GM18909 (cell line): ENCODE results near the gene MAGEB17.
"Not testable (repeated sequence)": the region's sequence is repeated elsewhere in the genome, so short reads cannot be mapped to it uniquely, and the experiment has no call there.

ENCODE experiments used
- ATAC-seq: cut with Tn5 transposase; IDR thresholded peaks from one replicate; pipeline ENCODE4 v1.9.1; 2021; ENCODE audit warnings: mild to moderate bottlenecking; ENCODE audit not compliant: unreplicated experiment, poor library complexity

Gene MAGEB17

GRCh38 chrX:16167181-16167580, at the start of gene MAGEB17:
Gene MAGEB17, plus strand, starts transcription at chrX:16167481. Its CDS starts 2,902 bp downstream, at chrX:16170383.
- no peak for ATAC-seq

- ATAC-seq, result peak; percentile 92
Observed at GRCh38 chrX:16119353-16120220, 47.7 kb upstream of the MAGEB17 start.

- ATAC-seq, result no peak
Observed at GRCh38 chrX:16120431-16120830, 46.9 kb upstream of the MAGEB17 start.

DNA sequence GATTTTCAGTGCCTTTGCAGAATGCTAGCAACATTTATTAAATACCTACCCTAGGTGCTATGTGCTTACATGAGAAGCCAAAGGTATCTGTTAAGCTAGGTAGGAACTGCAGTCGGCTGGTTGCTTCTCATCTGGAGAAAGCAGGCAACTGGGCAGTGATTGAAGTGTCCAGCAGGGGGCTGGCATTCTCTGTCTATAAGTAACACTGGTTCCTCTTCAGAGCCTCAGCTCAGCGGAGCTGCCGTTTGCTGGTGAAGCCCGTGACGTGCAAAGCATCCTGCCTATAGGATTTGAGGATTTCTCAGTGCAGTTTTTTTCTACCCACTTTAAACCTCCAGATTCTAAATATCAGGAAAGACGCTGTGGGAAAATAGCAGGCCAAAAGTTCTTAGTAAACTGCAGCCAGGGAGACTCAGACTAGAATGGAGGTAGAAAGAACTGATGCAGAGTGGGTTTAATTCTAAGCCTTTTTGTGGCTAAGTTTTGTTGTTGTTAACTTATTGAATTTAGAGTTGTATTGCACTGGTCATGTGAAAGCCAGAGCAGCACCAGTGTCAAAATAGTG, 44.0 kb upstream of the MAGEB17 start, which contains the start of gene GRPR:
Gene GRPR (plus strand): TSS at position 344 of the 565 bp plus-strand sequence. CDS start 389 bp downstream, outside the sequence.
- peak; percentile 63 for ATAC-seq

DNA sequence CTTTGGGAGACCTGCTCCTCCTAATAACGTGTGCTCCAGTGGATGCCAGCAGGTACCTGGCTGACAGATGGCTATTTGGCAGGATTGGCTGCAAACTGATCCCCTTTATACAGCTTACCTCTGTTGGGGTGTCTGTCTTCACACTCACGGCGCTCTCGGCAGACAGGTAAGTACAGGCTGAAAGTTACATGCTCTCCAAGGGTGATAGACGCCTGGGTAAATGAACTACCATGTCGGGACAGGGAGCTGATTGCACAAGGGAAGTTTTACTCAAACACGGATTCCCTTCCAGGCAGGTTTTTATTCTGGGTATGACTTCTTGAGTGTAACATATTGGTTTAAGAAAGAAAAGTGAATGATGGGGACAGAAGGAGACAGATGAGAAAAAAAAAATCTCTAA, 43.1 kb upstream of the MAGEB17 start:
- no peak for ATAC-seq

DNA sequence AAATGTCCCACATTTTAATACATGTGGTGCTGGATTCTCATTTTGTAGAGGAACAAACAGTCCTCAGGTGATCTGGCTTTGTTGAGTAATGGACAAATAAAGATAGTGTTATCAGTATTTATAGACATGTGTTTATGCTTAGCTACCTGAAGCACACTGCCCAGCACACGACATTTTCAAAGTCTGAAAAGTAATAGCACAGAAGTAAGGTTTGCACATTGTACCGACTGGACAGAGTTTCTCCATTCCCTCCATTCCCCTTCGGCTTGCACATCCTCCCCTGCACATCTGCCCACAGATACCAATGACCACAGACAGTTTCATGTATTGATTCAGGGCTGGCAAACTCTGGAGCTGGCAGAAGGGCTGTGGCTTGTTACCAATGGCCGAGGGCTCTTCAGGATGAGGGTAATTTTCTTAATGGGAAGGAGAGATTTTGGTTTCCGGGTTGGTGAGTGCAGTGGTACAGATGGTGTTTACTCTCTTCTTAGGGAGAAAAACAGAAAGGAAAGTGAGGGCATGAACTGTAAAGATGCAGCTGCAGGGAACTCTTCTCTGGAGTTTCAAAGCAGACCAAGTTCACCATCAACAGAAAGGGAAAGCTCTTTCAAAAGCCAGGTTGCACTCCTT, 41.6 kb upstream of the MAGEB17 start:
- ATAC-seq, result no peak

DNA sequence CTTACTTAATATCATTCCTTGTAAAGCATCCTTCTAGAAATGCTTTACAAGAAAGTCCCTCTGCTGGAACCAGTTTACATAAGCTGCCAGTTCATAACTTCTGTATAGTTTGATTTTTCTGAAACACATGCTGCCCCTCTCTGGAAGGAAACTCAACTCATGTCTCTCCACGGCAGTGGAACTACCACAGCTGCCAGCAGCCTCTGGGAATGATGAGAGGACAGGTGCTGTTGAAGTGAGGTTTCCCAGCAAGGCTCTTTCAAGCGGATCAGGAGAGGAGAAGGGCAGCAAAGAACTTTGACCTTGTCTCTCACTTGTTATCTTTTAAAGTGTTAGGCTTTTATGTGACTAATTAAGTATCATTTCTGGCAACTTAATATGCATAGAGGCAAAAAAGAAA, 36.6 kb upstream of the MAGEB17 start:
- ATAC-seq, result no peak

DNA sequence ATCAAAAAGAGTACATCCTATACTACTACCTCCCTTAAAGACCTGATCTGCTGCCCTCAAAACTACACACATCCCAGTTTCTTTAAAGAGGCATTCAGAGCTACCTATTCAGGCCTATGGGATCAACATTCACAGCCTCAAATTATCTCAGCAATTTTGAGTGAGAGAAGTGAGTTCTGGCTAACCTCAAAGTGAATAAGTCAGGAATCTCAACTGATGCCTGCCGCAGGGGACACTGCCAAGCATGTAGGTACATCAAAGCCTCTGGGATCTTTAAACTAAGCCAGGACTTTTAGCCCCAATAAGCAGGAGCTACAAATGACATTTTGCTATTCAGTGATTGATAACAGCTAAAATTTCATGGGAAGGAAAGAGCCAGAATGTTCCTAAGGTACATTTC, 32.3 kb upstream of the MAGEB17 start:
- no peak for ATAC-seq

DNA sequence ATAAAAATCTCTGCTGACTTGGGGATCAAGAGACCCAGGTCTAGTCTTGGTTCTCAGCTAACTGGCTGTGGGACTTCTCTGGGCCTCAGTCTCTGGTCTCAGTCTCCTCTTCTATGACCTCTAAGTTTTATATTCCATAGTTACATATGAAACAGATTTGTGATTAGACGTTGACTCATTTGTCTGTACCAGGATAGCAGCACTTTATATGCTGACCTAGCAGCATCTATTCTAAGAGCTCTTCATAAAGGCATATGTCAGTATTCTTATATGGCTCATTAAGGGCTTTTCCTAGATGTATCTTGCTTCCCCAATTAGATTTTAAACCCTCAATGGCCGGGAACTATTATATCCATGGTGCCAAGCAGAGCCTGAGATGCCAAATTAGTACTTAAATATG, 31.2 kb upstream of the MAGEB17 start:
- ATAC-seq, result no peak

GRCh38 chrX:16137416-16138107, 29.7 kb upstream of the MAGEB17 start:
- peak; percentile 86 for ATAC-seq

GRCh38 chrX:16138108-16138427, 29.2 kb upstream of the MAGEB17 start:
- ATAC-seq, result peak; percentile 37

DNA sequence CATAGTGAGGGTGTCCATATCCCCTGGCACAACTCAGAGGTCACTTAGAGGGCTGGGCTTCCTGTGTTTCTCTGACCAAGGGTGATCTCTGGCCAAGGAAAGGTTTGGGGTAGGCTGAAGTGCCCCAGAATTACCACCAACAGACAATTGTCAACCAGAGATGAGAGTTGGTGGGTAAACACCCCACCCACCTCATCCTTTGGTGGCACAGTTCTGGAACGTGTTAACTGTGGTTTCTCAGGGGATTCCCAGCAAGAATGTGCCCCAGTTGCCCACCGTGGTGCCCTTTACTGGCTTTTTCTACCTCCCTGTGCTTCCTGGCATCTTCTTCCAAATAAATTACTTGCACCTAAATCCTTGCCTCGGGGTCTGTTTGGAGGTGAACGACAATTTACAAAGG, 26.8 kb upstream of the MAGEB17 start:
- ATAC-seq, result no peak

GRCh38 chrX:16140983-16141382, 26.3 kb upstream of the MAGEB17 start:
- no peak for ATAC-seq

DNA sequence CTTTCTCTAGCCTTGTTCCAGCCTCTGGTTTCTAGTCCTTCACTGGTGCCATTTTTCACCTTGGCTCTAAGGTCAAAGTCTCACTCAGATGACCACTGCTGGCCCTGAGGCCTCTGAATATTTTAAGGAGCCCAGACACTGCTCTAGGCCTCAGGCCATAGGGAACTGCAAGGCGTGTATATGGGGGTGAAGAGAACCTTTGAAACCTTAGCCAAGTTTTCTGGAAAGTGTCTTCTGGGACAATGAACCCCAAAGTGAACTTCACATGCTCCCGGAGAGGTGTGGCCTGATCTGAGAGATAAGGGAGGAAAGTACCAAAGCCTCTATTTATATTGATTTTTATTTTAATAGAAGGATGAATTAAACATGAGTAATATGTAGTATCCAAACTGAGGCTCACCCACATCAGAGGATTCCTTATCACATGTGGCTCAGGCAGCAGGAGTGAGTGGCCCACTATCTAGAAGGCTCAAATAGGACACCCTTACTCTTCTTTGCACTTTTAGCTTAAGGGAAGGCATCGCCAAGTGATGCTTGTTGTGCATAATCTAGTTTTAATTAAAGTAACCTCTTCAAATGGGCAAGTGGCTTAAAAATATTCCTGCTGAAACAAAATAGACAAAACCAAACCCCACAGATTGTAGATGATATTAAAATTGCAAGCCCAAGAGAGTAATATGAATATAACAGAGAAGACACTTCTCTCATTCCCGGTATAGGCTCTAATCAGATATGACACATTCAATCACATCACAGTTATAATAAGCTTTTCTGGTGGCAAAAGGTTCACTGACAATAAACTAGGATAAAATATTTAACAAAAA, 25.6 kb upstream of the MAGEB17 start:
- no peak for ATAC-seq

- no peak for ATAC-seq
Observed at GRCh38 chrX:16142246-16142558, 25.1 kb upstream of the MAGEB17 start.

DNA sequence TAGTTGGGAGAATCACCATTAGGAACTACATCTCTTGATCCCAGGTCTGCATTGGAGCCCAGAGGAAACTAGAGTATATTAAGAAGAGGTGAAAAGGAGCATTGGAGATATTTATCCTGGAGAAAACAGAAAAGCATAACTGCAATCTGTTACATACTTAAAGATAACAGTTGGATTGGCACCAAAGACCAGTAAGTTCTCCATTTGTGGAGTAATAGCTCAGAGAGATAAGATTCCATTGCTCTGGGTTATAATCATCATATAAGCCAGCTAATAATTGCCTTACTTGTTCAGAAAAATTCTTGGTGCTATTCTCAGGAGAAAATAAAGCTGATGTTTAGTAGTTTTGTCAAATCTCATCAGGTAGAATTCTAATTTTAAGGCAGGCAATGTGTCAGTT, 23.3 kb upstream of the MAGEB17 start:
- no peak for ATAC-seq

GRCh38 chrX:16144420-16144819, 22.9 kb upstream of the MAGEB17 start:
- ATAC-seq, result no peak

DNA sequence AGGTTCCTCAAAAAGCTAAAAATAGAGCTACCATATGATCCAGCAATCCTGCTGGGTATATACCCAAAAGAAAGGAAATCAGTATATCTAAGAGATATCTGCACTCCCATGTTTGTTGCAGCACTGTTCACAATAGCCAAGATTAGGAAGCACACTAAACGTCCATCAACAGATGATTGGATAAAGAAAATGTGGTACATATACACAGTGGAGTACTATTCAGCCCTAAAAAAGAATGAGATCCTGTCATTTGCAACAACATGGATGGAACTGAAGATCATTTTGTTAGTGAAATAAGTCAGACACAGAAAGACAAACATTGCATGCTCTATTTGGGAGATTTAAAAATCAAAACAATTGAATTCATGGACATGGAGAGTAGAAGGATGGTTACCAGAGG, 22.2 kb upstream of the MAGEB17 start:
- not testable (repeated sequence) for ATAC-seq

GRCh38 chrX:16145656-16146055, 21.6 kb upstream of the MAGEB17 start:
- no peak for ATAC-seq

DNA sequence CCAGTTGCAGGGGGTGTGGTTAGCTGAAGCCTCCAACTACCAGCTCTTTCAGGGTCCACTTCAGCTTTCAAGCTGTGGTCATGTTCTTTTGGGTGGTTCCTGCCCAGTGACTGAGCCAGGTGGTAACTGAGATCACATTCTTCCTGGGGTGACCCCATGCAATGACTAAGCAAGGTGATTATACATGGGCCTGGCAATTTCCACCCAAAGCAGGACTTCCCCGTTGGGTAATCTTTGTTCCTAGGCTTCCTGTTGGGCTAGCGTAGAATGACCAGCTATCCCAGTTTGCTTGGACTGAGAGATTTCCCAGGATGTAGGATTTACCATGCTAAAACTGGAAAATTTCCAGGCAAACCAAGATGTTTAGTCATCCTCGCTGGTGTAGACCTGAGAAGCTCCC, 18.4 kb upstream of the MAGEB17 start:
- no peak for ATAC-seq
